OCI-LY7 (cell line): Measurements from ENCODE around the gene SPPL2B. TPM values are rescaled to one million over a fixed set of nuclear protein-coding genes. Genes with fewer than 3 reads are reported as not detected.

Experiments
- BruUV-seq: library from RNA; stranded (reverse); fragments of 400-500 nt; replicated peaks from 2 replicates; lab custom pipeline; 2021; lab: Mats Ljungman, UMichigan
- CTCF ChIA-PET: fragments of 300-600 bp; sonication (Branson Sonifier 250); formaldehyde crosslinking; loops from one replicate; lab custom pipeline; 2022; ENCODE audit warnings: antibody characterized with exemption; ENCODE audit not compliant: unreplicated experiment; lab: Charles Lee
- POLR2A ChIA-PET: fragments of 300-600 bp; sonication (Branson Sonifier 250); formaldehyde crosslinking; loops from one replicate; lab custom pipeline; 2022; ENCODE audit warnings: antibody characterized with exemption; lab: Charles Lee
- DNase-seq: peaks from one replicate; pipeline ENCODE4 v3.0.0-alpha.2; 2015; ENCODE audit warnings: low spot score
- H2AFZ ChIP-seq: fragments of 200-600 bp; sonication (generic), shearing (Covaris generic); 2 replicates; pipeline ENCODE4 v1.6.1; 2014; ENCODE audit warnings: mild to moderate bottlenecking, antibody characterized with exemption, low read length, moderate library complexity
- H3K27ac ChIP-seq: fragments of 200-600 bp; sonication (generic); 2 replicates; pipeline ENCODE4 v1.5.1; 2014; ENCODE audit warnings: mixed run types, low read depth, mild to moderate bottlenecking, moderate library complexity, low read length, inconsistent platforms; ENCODE audit not compliant: poor library complexity, severe bottlenecking
- H3K36me3 ChIP-seq: fragments of 200-600 bp; sonication (generic); 2 replicates; pipeline ENCODE4 v1.6.1; 2014; ENCODE audit warnings: mild to moderate bottlenecking, antibody characterized with exemption, low read length, moderate library complexity, mixed read lengths; ENCODE audit not compliant: insufficient read depth
- H3K4me1 ChIP-seq: fragments of 200-600 bp; sonication (generic); 2 replicates; pipeline ENCODE4 v1.5.1; 2014; ENCODE audit warnings: mild to moderate bottlenecking, low read length; ENCODE audit not compliant: insufficient read depth, poor library complexity, severe bottlenecking
- H3K4me2 ChIP-seq: fragments of 200-600 bp; sonication (generic); 2 replicates; pipeline ENCODE4 v1.6.1; 2014; ENCODE audit warnings: mild to moderate bottlenecking, low read length
- H3K4me3 ChIP-seq: fragments of 200-600 bp; sonication (generic); 2 replicates; pipeline ENCODE4 v1.5.1; 2014; ENCODE audit warnings: mild to moderate bottlenecking, low read depth, low read length; ENCODE audit not compliant: poor library complexity, severe bottlenecking
- H3K79me2 ChIP-seq: fragments of 200-600 bp; sonication (generic); 2 replicates; pipeline ENCODE4 v1.6.1; 2016; ENCODE audit warnings: low read depth, mild to moderate bottlenecking, low read length, moderate library complexity, mixed read lengths; ENCODE audit not compliant: insufficient read depth
- H3K9me2 ChIP-seq: fragments of 200-600 bp; sonication (generic); 2 replicates; pipeline ENCODE4 v1.6.1; 2016; ENCODE audit warnings: mild to moderate bottlenecking, low read length, mixed read lengths; ENCODE audit not compliant: insufficient read depth
- H3K9me3 ChIP-seq: fragments of 200-600 bp; sonication (generic); 2 replicates; pipeline ENCODE4 v1.6.1; 2014; ENCODE audit warnings: mild to moderate bottlenecking, mixed run types, low read length, mixed read lengths
- H4K20me1 ChIP-seq: fragments of 200-600 bp; sonication (generic); 2 replicates; pipeline ENCODE4 v1.6.1; 2014; ENCODE audit warnings: mild to moderate bottlenecking, antibody characterized with exemption, low read length, moderate library complexity, mixed read lengths; ENCODE audit not compliant: insufficient read depth
- CTCF ChIP-seq: fragments of 200-600 bp; sonication (generic); conservative IDR thresholded peaks from 2 replicates; pipeline ENCODE4 v1.5.1; 2014; ENCODE audit warnings: mild to moderate bottlenecking, antibody characterized with exemption, low read length, moderate library complexity, mixed read lengths
- EZH2phosphoT487 ChIP-seq: fragments of 200-600 bp; sonication (generic); IDR thresholded peaks from 2 replicates; pipeline ENCODE4 v1.6.1; 2018; ENCODE audit warnings: low read depth, borderline replicate concordance, mild to moderate bottlenecking, mixed run types, antibody characterized with exemption, low read length, moderate library complexity, mixed read lengths
- intact Hi-C: fragments of 100-400 bp; cut with micrococcal nuclease; formaldehyde crosslinking; loops from one replicate; pipeline ENCODE4 v1.10.0; 2022; ENCODE audit not compliant: unreplicated experiment
- total RNA-seq, 2 experiments: library from RNA; depleted of rRNA in 1 of 2; stranded (reverse); fragments of >200 nt in 1 of 2; shearing (Covaris generic) in 1 of 2; gene quantifications; 2 replicates each; pipeline ENCODE4 v1.2.3, GENCODE V29; 2014 to 2022

The SPPL2B gene
- total RNA-seq, 2 experiments from 2014 or later, result 106 to 191 TPM

GRCh38 chr19:2283835-2284507, 44.5 kb upstream of the SPPL2B start:
- DNase-seq, result no peak
- no peaks in the 10 kb centered on the region for H3K36me3 ChIP-seq
- no peak for TF ChIP-seq CTCF
- TF ChIP-seq EZH2phosphoT487, result no peak
- BruUV-seq, result no TSS peak
- no peak overlapping the region for H3K4me3 ChIP-seq
- H3K4me2 ChIP-seq, result no peak overlapping the region
- H3K9me3 ChIP-seq, result no peaks in the 10 kb centered on the region
- no peak overlapping the region for H2AFZ ChIP-seq
- H3K79me2 ChIP-seq, result no peaks in the 10 kb centered on the region
- no peaks in the 10 kb centered on the region for H4K20me1 ChIP-seq
- ChIA-PET CTCF (no interaction called here), POLR2A (no interaction called here)
- H3K9me2 ChIP-seq, result no peaks in the 10 kb centered on the region
- H3K4me1 ChIP-seq, result peaks cover 30% of the 10 kb centered on the region
- no peak overlapping the region for H3K27ac ChIP-seq
- intact Hi-C loops, result no loop called here

DNA sequence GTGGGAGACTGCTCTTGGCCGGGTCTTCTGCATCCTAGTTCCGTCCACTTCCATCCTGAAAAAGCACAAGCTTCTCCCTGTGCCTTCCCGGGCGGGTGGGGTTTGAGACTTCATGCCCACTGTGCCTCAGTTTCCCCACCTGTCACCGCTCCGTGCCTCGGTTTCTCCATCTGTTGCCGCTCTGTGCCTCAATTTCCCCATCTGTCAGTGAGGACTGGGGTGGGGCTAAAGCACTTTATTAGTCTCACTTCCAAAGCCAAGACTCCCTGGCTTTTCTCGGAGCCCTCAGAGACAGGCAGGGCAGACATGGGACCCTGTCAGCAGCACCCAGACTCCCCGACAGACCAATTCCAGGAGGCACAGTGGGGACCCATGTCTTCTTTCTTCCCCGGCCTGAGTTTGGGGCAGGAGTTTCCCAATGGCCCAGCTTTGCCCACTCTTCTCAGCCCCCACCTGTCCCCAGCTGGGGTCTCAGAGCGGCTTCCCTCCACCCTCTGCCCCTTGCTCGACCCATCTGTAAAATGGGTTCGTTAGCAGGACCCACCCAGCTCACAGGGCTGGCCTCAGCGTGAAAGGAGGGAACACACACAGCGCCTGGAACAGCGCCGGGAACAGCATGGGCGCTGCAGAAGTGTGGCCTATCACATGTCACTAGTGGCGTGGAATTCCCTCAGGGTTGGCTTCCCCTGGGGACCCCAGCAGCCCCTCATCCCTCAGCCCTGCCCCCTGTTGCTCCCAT, 41.9 kb upstream of the SPPL2B start:
- Histone ChIP-seq H4K20me1 (no peaks in the 10 kb centered on the region), H3K9me3 (no peaks in the 10 kb centered on the region), H3K4me1 (peaks cover 48% of the 10 kb centered on the region), H3K36me3 (no peaks in the 10 kb centered on the region), H3K4me3 (no peak overlapping the region), H2AFZ (no peak overlapping the region), H3K27ac (no peak overlapping the region), H3K4me2 (no peak overlapping the region), H3K9me2 (no peaks in the 10 kb centered on the region), H3K79me2 (no peaks in the 10 kb centered on the region)
- DNase-seq, result no peak
- intact Hi-C loops, result no loop called here
- CTCF ChIA-PET, result no interaction called here
- POLR2A ChIA-PET, result no interaction called here
- TF ChIP-seq CTCF, result no peak
- TF ChIP-seq EZH2phosphoT487, result no peak
- no TSS peak for BruUV-seq
